H9 (cell line): ENCODE data around the gene ITIH5. TPM values are rescaled to one million over a fixed set of nuclear protein-coding genes. Genes with fewer than 3 reads are reported as not detected.

Experiments
- DNase-seq: peaks from one replicate; pipeline ENCODE4 v3.0.0-alpha.2; 2017
- H2AFZ ChIP-seq: one replicate; pipeline ENCODE4 v1.6.1; 2013; ENCODE audit warnings: mild to moderate bottlenecking, low read length, control low read depth, moderate library complexity
- H2AK5ac ChIP-seq: 2 replicates; pipeline ENCODE4 v1.6.1; 2013; ENCODE audit warnings: low read length, control low read depth, mixed read lengths; ENCODE audit not compliant: insufficient read length
- H2BK120ac ChIP-seq: one replicate; pipeline ENCODE4 v1.6.1; 2013; ENCODE audit warnings: low read depth, mild to moderate bottlenecking, low read length, control low read depth, inconsistent platforms; ENCODE audit not compliant: poor library complexity, severe bottlenecking
- H2BK12ac ChIP-seq: 2 replicates; pipeline ENCODE4 v1.6.1; 2013; ENCODE audit warnings: low read length, control low read depth, mixed read lengths, low read depth; ENCODE audit not compliant: insufficient read length
- H2BK15ac ChIP-seq: 2 replicates; pipeline ENCODE4 v1.6.1; 2013; ENCODE audit warnings: low read depth, low read length, control low read depth
- H2BK20ac ChIP-seq: one replicate; pipeline ENCODE4 v1.6.1; 2013; ENCODE audit warnings: low read depth, mild to moderate bottlenecking, low read length, control low read depth, inconsistent platforms; ENCODE audit not compliant: poor library complexity, severe bottlenecking
- H2BK5ac ChIP-seq: 2 replicates; pipeline ENCODE4 v1.6.1; 2013; ENCODE audit warnings: low read length, control low read depth, mixed read lengths; ENCODE audit not compliant: insufficient read length
- H3K14ac ChIP-seq: 2 replicates; pipeline ENCODE4 v1.6.1; 2013; ENCODE audit warnings: low read length, control low read depth; ENCODE audit not compliant: insufficient read depth
- H3K18ac ChIP-seq: 2 replicates; pipeline ENCODE4 v1.6.1; 2013; ENCODE audit warnings: low read depth, mild to moderate bottlenecking, mixed read lengths, low read length, control low read depth; ENCODE audit not compliant: insufficient read length
- H3K23ac ChIP-seq: 2 replicates; pipeline ENCODE4 v1.6.1; 2013; ENCODE audit warnings: low read length, control low read depth, mixed read lengths, low read depth; ENCODE audit not compliant: insufficient read length
- H3K23me2 ChIP-seq: 2 replicates; pipeline ENCODE4 v1.6.1; 2013; ENCODE audit warnings: low read depth, mild to moderate bottlenecking, mixed read lengths, low read length, control low read depth; ENCODE audit not compliant: insufficient read length, poor library complexity, severe bottlenecking
- H3K27ac ChIP-seq: 2 replicates; pipeline ENCODE4 v1.5.1; 2013; ENCODE audit warnings: low read length, control low read depth, mixed read lengths, low read depth; ENCODE audit not compliant: insufficient read length
- H3K27me3 ChIP-seq: 2 replicates; pipeline ENCODE4 v1.6.1; 2013; ENCODE audit warnings: low read length, control low read depth, inconsistent platforms; ENCODE audit not compliant: insufficient read depth
- H3K4ac ChIP-seq: 2 replicates; pipeline ENCODE4 v1.6.1; 2013; ENCODE audit warnings: low read depth, mild to moderate bottlenecking, control low read depth, inconsistent platforms, low read length, moderate library complexity
- H3K4me1 ChIP-seq: 2 replicates; pipeline ENCODE4 v1.6.1; 2013; ENCODE audit warnings: low read length, control low read depth, inconsistent platforms; ENCODE audit not compliant: insufficient read depth
- H3K4me2 ChIP-seq: 2 replicates; pipeline ENCODE4 v1.6.1; 2013; ENCODE audit warnings: low read length, control low read depth, mixed read lengths; ENCODE audit not compliant: insufficient read length, insufficient read depth
- H3K56ac ChIP-seq: 2 replicates; pipeline ENCODE4 v1.6.1; 2013; ENCODE audit warnings: low read depth, mild to moderate bottlenecking, mixed read lengths, low read length, control low read depth; ENCODE audit not compliant: insufficient read length
- H3K79me1 ChIP-seq: 2 replicates; pipeline ENCODE4 v1.6.1; 2013; ENCODE audit warnings: low read depth, mild to moderate bottlenecking, moderate library complexity, low read length, control low read depth, inconsistent platforms; ENCODE audit not compliant: insufficient read depth, poor library complexity, severe bottlenecking
- H3K79me2 ChIP-seq: 2 replicates; pipeline ENCODE4 v1.6.1; 2013; ENCODE audit warnings: low read length, control low read depth, inconsistent platforms; ENCODE audit not compliant: insufficient read depth
- H3K9ac ChIP-seq: 2 replicates; pipeline ENCODE4 v1.6.1; 2013; ENCODE audit warnings: low read length, control low read depth, mixed read lengths; ENCODE audit not compliant: insufficient read length; ENCODE audit errors: extremely low read depth
- H3K9me3 ChIP-seq: one replicate; pipeline ENCODE4 v1.6.1; 2013; ENCODE audit warnings: low read depth, low read length, inconsistent platforms; ENCODE audit not compliant: control insufficient read depth
- H3T11ph ChIP-seq: one replicate; pipeline ENCODE4 v1.6.1; 2013; ENCODE audit warnings: mild to moderate bottlenecking, low read length, control low read depth, inconsistent platforms
- H4K20me1 ChIP-seq: one replicate; pipeline ENCODE4 v1.6.1; 2013; ENCODE audit not compliant: control insufficient read depth, insufficient read length, insufficient read depth
- H4K5ac ChIP-seq: 2 replicates; pipeline ENCODE4 v1.6.1; 2013; ENCODE audit warnings: low read depth, mild to moderate bottlenecking, mixed read lengths, low read length, control low read depth; ENCODE audit not compliant: insufficient read length
- H4K8ac ChIP-seq: replicated peaks from 2 replicates; pipeline ENCODE4 v1.6.1; 2013; ENCODE audit warnings: low read length, control low read depth, mixed read lengths, low read depth; ENCODE audit not compliant: insufficient read length
- H4K91ac ChIP-seq: 2 replicates; pipeline ENCODE4 v1.6.1; 2013; ENCODE audit warnings: low read depth, mild to moderate bottlenecking, moderate library complexity, mixed read lengths, low read length, control low read depth; ENCODE audit not compliant: insufficient read length
- H3K27ac Mint-ChIP-seq, 3 experiments: 2 replicates in 2 of 3; 3 replicates in 1 of 3; pipeline ENCODE4 v1.8.0; 2020 to 2021; ENCODE audit warnings: mixed read lengths in 3 of 3, mild to moderate bottlenecking in 1 of 3, moderate library complexity in 1 of 3
- H3K27me3 Mint-ChIP-seq: 2 replicates; pipeline ENCODE4 v1.8.0; 2021; ENCODE audit warnings: low read depth, mild to moderate bottlenecking, moderate library complexity, mixed read lengths
- H3K36me3 Mint-ChIP-seq, 3 experiments: 2 replicates in 2 of 3; 3 replicates in 1 of 3; pipeline ENCODE4 v1.8.0; 2020 to 2021; ENCODE audit warnings: low read depth in 3 of 3, mixed read lengths in 3 of 3; ENCODE audit not compliant: insufficient read depth in 1 of 3
- H3K4me1 Mint-ChIP-seq, 2 experiments: 2 replicates each; pipeline ENCODE4 v1.8.0; 2020; ENCODE audit warnings: mixed read lengths in 2 of 2
- H3K4me3 Mint-ChIP-seq, 2 experiments: 2 replicates in 1 of 2; 3 replicates in 1 of 2; pipeline ENCODE4 v1.8.0; 2020 to 2021; ENCODE audit warnings: mild to moderate bottlenecking in 2 of 2, mixed read lengths in 2 of 2, moderate library complexity in 1 of 2
- H3K9me3 Mint-ChIP-seq, 2 experiments: 2 replicates in 1 of 2; 3 replicates in 1 of 2; pipeline ENCODE4 v1.8.0; 2020; ENCODE audit warnings: mild to moderate bottlenecking in 2 of 2, mixed read lengths in 2 of 2, moderate library complexity in 1 of 2
- CTCF ChIP-seq: fragments of 200-600 bp; sonication (generic); conservative IDR thresholded peaks from 3 replicates; pipeline ENCODE4 v1.8.0; 2021; ENCODE audit warnings: antibody characterized with exemption, mild to moderate bottlenecking
- WGBS: extraction: QIAGEN DNeasy Blood & Tissue Kit; methylation state at CpG from one replicate; pipeline ENCODE4 v1.1.7; 2013; ENCODE audit warnings: missing lambda C conversion rate, low lambda C conversion rate, mixed read lengths; ENCODE audit not compliant: insufficient read length; ENCODE audit errors: extremely low coverage; 5-methylcytosine and 5-hydroxymethylcytosine counted together
- total RNA-seq: library from RNA; stranded (reverse); gene quantifications from 2 replicates; pipeline ENCODE4 v1.2.1, GENCODE V29; 2021

ITIH5 gene
- total RNA-seq, 1 experiment from 2014 or later: 1.3 TPM

GRCh38 chr10:7625836-7626235 lies 40.9 kb downstream of the ITIH5 start:
- no CpG with 5 or more reads among the region's 7 CpGs for WGBS

More at GRCh38 chr10:7625836-7626235, 40.9 kb downstream of the ITIH5 start:
- H2AFZ ChIP-seq: no peak overlapping the region
- no peak overlapping the region for H2BK15ac ChIP-seq
- no peak overlapping the region for H3K4me3 Mint-ChIP-seq
- no peak overlapping the region for H3K9ac ChIP-seq
- no peak overlapping the region for H2BK120ac ChIP-seq
- H4K8ac ChIP-seq: no peak overlapping the region
- H3K4me1 ChIP-seq: no peaks in the 10 kb centered on the region
- H3K4ac ChIP-seq: no peak overlapping the region
- no peak overlapping the region for H2BK20ac ChIP-seq
- no peak overlapping the region for H4K91ac ChIP-seq
- no peak overlapping the region for H2AK5ac ChIP-seq
- H3K36me3 Mint-ChIP-seq: peaks cover 0 to 7% (median 0%) of the 10 kb centered on the region in 3 experiments; a peak in 3 of 7 replicates
- no peak overlapping the region for H3K23ac ChIP-seq
- no peaks in the 10 kb centered on the region for H3K79me1 ChIP-seq
- no peak overlapping the region for H3K4me2 ChIP-seq
- peaks cover 11 to 15% of the 10 kb centered on the region in 2 experiments; a peak in 3 of 5 replicates for H3K9me3 Mint-ChIP-seq
- H3K56ac ChIP-seq: no peak overlapping the region
- H3K79me2 ChIP-seq: no peaks in the 10 kb centered on the region
- no peaks in the 10 kb centered on the region for H4K20me1 ChIP-seq
- H3K18ac ChIP-seq: no peak overlapping the region
- no peak overlapping the region for H2BK5ac ChIP-seq
- TF ChIP-seq CTCF: no peak
- no peak overlapping the region for H2BK12ac ChIP-seq
- DNase-seq: no peak
- H3K4me1 Mint-ChIP-seq: peaks cover 6 to 8% of the 10 kb centered on the region in 2 experiments
- H3K27me3 Mint-ChIP-seq: no peaks in the 10 kb centered on the region
- no peak overlapping the region for H4K5ac ChIP-seq
- H3K9me3 ChIP-seq: no peaks in the 10 kb centered on the region
- H3K23me2 ChIP-seq: no peaks in the 10 kb centered on the region
- H3K27ac ChIP-seq: no peak overlapping the region
- no peaks in the 10 kb centered on the region for H3K27me3 ChIP-seq
- H3K27ac Mint-ChIP-seq: no peak overlapping the region
- no peak overlapping the region for H3K14ac ChIP-seq
- no peak overlapping the region for H3T11ph ChIP-seq
